Stimulated activated CD4-positive, alpha-beta T cell treated with anti-CD3 and anti-CD28 coated beads, Interleukin-2, amount 100 ng/mL, for 48 hours (primary cell): ENCODE data around the gene JPH4.
"Not testable (repeated sequence)": the region's sequence is repeated elsewhere in the genome, so short reads cannot be mapped to it uniquely, and the experiment has no call there.

Experiments
- DNase-seq, 2 donors: peaks; one replicate each; pipeline ENCODE4 v3.0.0-alpha.2; 2020

JPH4 gene

DNA sequence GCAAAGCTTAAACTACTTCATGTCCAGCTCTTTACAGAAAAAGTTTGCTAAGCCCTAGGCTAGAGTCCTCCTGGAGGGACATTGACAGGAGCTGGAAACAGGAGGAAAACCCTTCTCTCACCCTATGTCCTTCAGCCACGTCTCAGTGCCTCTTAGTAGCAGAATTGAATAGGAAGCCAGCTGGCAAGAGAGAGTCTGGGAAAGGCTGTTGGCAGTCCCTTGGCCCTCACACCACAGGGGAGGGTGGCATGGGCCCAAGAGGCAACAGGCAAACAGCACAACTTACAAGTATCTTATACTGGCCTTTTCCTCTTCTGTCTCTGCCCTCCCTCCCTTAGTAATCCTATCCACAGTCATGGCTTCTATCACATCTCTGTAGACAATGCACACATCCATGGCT is 29.9 kb upstream of the JPH4 start:
- DNase-seq, result no peak

DNA sequence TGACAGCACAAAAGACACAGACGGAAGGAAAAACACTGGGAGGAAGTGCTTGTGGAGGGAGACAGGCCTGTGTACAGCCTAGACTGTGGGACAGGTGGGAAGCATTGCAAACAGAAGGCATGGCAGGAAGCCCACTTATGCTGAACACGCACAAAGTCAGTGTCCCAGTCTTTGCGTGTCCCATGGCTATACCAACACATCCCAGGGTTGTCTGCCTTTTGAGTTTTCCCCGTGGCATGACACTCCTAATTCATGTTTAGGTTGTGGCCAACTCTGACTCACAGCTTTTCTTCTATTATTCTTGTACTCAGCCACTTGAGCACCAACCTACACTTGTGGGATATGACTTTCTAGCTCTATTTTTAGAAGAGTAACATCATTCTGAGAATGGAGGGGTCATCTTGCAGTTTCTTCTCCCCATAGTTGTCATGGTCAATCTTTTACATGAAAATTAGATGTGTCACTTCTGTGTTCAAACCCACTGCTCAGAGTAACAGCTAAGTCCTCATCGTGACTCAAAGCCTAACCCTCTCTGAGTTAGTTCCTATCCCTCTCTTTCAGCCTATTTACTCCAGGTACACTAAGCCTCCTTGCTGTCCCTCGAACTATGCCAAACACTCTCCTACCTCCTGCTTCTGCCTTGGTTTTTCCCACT is 27.5 kb upstream of the JPH4 start:
- DNase-seq, result peak in 1 of 2 donors; percentile 29

GRCh38 chr14:23604675-23605170 is 26.1 kb upstream of the JPH4 start:
- DNase-seq, result no peak

- no peak for DNase-seq
These were observed 25.6 kb upstream of the JPH4 start for GRCh38 chr14:23604148-23604547.

DNA sequence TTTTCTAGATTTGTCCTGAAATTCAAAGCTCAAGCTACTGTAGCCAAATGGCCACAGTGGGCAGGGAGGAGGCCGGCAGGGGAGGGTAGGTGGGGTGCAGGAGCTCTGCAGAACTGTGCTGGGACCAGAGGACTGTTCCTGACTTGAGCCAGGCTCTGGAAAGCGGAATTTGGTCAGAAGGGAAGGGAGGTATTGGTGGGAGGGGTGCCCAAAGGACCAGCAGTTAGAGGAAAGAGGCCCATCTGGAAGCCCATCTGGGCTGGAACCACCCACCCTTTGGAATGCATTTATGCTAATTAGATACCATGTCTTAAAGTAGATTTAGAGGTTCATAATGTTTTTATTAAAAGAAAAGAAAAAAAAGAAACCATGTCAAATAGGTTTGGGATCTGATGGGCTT is 24.5 kb upstream of the JPH4 start:
- no peak for DNase-seq

DNA sequence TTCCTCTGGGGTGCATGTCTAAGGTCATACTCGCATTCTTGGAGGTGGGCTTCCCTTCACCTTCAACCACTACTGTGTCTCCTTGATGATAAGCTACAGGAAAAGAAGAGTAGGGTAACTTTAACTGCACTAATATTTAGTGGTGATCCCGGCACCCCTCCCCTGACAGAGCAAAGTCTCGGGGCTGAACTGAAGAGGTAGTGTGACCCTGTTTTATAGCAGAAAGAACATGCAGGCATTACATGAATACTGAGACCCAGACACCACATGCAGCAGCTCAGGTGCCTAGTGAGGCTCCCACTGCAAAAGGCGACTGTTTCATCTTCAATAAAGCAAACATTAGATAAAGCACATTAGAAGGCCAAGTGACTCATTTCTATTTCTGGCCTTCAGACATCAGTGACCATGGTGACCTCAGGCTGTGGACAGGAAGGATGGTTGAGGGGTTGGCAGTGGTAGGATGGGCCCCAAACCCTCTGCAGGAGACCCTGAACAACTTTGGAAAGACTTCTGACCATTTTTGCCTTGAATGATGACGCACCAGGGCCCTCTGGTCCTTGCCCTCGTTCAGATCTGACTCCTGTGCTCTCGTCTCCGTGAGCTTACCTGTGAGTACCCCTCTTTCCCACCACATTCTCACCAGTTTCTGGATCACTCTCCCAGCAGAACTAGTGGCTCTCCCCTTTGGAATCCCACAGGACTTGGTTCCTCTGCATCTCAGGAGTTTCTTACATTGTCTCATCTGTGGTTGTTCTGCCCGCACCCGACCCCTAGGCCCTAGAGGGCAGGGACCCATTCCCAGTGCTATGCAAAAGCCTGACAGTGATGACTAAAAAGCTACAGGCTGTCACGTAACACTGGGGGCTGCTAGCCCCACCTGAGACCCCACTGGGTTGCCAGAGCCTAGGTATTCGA is 23.8 kb upstream of the JPH4 start:
- DNase-seq, result no peak

GRCh38 chr14:23601845-23602180 is 23.2 kb upstream of the JPH4 start:
- DNase-seq, result no peak

DNA sequence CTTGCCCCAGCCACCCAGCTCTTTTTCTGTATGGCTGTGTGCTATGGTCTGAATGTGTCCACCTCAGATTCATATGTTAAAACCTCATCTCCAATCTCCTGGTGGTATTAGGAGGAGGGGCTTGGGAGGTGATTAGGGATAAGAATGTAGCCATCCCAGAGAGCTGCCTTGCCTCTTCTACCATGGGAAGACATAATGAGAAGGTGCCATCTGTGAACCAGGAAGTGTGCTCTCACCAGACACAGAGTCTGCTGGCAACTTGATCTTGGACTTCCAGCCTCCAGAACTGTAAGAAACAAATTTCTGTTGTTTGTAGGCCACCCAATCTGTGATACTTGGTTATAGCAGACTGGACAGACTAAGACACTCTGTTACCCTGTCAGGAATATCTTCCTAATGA is 22.8 kb upstream of the JPH4 start:
- no peak for DNase-seq

DNA sequence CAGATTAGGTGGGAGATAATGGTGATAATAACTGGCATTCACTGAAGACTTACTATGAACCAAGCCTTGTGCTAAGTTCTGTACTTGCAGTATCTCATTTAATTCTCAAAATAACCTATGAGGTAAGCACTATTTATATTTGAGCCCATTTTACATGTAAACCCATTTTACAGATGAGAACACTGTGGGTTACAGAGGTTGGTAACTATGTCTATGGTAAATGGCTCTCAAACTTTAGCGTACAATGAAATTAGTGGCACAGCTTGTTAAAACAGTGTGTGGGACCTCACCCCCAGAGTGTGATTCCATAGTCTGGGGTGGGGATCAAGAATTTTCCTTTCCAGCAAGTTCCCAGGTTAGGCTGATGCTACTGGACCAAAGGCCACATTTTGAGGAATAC is 22.2 kb upstream of the JPH4 start:
- no peak for DNase-seq

- DNase-seq, result no peak
These were observed 21.7 kb upstream of the JPH4 start for GRCh38 chr14:23600322-23600707.

GRCh38 chr14:23594191-23594590 is 15.6 kb upstream of the JPH4 start:
- DNase-seq, result not testable (repeated sequence)

DNA sequence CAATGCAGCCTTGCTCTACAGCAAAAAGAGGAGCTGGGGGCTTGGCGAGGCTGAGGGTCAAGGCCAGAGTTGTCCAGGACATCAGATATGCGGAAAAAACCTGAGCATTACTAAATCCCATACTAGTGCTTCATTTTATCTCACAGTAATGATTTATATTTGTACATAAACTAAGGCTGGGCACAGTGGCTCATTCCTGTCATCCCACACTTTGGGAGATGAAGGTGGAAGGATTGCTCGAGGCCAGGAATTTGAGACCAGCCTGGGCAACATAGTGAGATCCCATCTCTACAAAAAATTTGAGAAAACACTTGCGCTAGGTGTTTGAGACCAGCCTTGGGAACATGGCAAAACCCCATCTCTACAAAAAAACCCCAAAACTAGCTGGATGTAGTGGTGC is 11.6 kb upstream of the JPH4 start:
- DNase-seq, result no peak

- no peak for DNase-seq
These were observed 11.0 kb upstream of the JPH4 start for GRCh38 chr14:23589606-23590005.

- peak; percentile 79 to 83 for DNase-seq
These were observed 10.5 kb upstream of the JPH4 start for GRCh38 chr14:23588884-23589598.

DNA sequence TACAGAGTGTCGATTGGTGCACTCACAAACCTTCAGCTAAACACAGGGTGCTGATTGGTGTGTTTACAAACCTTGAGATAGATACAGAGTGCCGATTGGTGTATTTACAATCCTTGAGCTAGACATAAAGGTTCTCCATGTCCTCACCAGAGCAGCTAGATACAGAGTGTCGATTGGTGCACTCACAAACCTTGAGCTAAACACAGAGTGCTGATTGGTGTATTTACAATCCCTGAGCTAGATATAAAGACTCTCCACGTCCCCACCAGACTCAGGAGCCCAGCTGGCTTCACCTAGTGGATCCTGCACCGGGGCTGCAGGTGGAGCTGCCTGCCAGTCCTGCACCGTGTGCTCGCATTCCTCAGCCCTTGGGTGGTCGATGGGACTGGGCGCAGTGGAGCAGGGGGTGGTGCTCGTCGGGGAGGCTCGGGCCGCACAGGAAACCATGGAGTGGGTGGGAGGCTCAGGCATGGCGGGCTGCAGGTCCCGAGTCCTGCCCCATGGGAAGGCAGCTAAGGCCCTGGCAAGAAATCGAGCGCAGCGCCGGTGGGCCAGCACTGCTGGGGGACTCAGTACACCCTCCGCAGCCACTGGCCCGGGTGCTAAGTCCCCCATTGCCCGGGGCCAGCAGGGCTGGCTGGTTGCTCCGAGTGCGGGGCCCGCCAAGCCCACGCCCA is 6.1 kb upstream of the JPH4 start:
- not testable (repeated sequence) for DNase-seq

DNA sequence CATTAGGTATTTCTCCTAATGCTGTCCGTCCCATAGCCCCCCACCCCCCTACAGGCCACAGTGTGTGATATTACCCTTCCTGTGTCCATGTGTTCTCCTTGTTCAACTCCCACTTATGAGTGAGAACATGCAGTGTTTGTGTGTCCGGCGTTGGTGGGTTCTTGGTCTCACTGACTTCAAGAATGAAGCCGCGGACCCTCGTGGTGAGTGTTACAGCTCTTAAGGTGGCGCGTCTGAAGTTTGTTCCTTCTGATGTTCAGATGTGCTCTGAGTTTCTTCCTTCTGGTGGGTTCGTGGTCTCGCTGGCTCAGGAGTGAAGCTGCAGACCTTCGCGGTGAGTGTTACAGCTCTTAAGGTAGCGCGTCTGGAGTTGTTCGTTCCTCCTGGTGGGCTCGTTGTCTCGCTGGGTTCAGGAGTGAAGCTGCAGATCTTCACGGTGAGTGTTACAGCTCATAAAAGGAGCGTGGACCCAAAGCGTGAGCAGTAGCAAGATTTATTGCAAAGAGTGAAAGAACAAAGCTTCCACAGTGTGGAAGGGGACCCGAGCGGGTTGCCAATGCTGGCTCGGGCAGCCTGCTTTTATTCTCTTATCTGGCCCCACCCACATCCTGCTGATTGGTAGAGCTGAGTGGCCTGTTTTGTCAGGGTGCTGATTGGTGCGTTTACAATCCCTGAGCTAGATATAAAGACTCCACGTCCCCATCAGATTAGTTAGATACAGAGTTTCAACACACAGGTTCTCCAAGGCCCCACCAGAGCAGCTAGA is 5.4 kb upstream of the JPH4 start:
- DNase-seq, result not testable (repeated sequence)

DNA sequence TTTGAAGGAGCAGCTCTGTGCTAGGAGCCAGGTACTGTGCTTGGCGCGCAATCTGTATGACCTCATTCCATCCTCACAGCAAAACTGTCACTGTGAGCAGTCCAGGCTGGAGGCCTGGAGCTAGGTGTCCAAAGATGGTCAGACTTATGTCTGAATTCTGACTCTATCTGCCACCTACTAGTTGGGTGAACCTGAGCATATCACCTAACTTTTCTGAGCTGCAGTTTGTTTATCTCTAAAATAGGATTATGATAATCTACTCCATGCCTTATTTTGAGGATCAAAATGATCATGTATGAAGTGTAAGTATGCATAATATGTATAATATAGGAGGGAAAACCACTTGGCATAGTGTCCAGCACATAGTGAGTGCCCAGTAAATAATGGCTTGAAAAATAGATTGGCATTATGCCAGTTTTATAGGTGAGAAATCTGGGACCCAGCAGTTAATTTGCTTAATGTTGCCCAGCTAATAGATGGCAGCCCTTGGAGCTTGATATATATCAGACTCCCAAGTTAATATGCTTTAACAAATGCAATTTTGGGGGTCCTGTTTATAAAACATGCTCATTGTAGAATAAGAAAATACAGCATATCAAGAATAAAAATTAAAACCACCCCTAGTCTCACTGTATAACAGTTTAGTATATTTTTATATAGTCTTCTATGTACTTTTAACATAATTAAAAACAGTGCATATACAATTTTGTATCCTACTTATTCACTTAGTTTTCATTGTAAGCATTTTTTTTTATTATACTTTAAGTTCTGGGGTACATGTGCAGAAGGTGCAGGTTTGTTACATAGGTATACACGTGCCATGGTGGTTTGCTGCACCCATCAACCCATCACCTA is 4.5 kb upstream of the JPH4 start:
- DNase-seq, result no peak

DNA sequence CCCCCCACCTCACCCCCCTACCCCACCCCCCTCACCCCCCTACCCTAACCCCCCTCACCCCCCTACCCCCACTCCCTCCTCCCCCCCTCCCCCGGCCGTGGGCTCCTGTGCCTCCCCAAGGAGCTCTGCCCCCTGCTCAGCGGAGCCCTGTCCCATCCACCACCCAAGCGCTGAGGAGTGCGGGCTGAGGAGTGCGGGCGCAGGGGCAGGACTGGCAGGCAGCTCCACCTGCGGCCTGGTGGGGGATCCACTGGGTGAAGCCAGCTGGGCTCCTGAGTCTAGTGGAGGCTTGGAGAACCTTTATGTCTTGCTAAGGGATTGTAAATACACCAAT is 2.3 kb upstream of the JPH4 start:
- no peak for DNase-seq

GRCh38 chr14:23580152-23580926 is 1.7 kb upstream of the JPH4 start:
- DNase-seq, result no peak

GRCh38 chr14:23579739-23580138 is 1.1 kb upstream of the JPH4 start:
- DNase-seq, result no peak

GRCh38 chr14:23579311-23579630 is 681 bp upstream of the JPH4 start:
- DNase-seq, result no peak
